GM23338 (cell line): ENCODE measurements around the gene ZNF268. TPM values are rescaled to one million over a fixed set of nuclear protein-coding genes. Genes with fewer than 3 reads are reported as not detected.

Source experiments
- CREB1 ChIP-seq: fragments of 250-450 bp; sonication (Bioruptor Pico); IDR thresholded peaks from 2 replicates; pipeline ENCODE4 v1.5.0; 2020; ENCODE audit warnings: low read depth, mild to moderate bottlenecking, moderate library complexity
- EZH2phosphoT487 ChIP-seq: fragments of 200-600 bp; sonication (generic); IDR thresholded peaks from one replicate; pipeline ENCODE4 v1.8.1; 2018; ENCODE audit warnings: antibody characterized with exemption; ENCODE audit not compliant: unreplicated experiment
- NANOG ChIP-seq: IDR thresholded peaks from 2 replicates; pipeline ENCODE4 v1.6.1; 2016; ENCODE audit warnings: antibody characterized with exemption, borderline replicate concordance
- POLR2AphosphoS5 ChIP-seq: IDR thresholded peaks from 2 replicates; pipeline ENCODE4 v1.6.1; 2016; ENCODE audit warnings: antibody characterized with exemption, low read depth
- STAT1 ChIP-seq: IDR thresholded peaks from one replicate; pipeline ENCODE4 v1.6.1; 2016; ENCODE audit warnings: antibody characterized with exemption; ENCODE audit not compliant: unreplicated experiment
- ZNF114 ChIP-seq: fragments of 250-450 bp; sonication (Bioruptor Pico); IDR thresholded peaks from 2 replicates; pipeline ENCODE4 v1.5.0; 2020; ENCODE audit warnings: mild to moderate bottlenecking, moderate library complexity
- ZNF331 ChIP-seq: fragments of 250-450 bp; sonication (Bioruptor Pico); IDR thresholded peaks from 2 replicates; pipeline ENCODE4 v1.5.0; 2020; ENCODE audit warnings: low read depth, mild to moderate bottlenecking, moderate library complexity
- polyA plus RNA-seq: library from polyadenylated mRNA; unstranded; fragments of >200 nt; fragmentation: Nextera tagmentation; extraction: Ambion mirVana; gene quantifications from 2 replicates; pipeline ENCODE4 v1.2.1, GENCODE V29; 2016
- total RNA-seq: library from RNA; depleted of rRNA; stranded (reverse); fragments of >200 nt; shearing (Covaris generic); gene quantifications from 2 replicates; pipeline ENCODE4 v1.2.3, GENCODE V29; 2014
- TF ChIP-seq, protein P1 (sequence below): fragments of 250-450 bp; sonication (Bioruptor Pico); IDR thresholded peaks from 2 replicates; pipeline ENCODE4 v1.5.0; 2020; ENCODE audit warnings: mild to moderate bottlenecking, moderate library complexity
- TF ChIP-seq, protein P2 (sequence below), 2 experiments: fragments of 200-600 bp in 1 of 2; sonication (generic) in 1 of 2; conservative IDR thresholded peaks; 2 replicates each; pipeline versions ENCODE4 v1.5.1 to v1.6.1; 2016 to 2017; ENCODE audit warnings: antibody characterized with exemption in 2 of 2, low read depth in 2 of 2, mild to moderate bottlenecking in 2 of 2, moderate library complexity in 1 of 2
- TF ChIP-seq, protein P3 (sequence below): IDR thresholded peaks from 2 replicates; pipeline ENCODE4 v1.6.1; 2016; ENCODE audit warnings: antibody characterized with exemption

Gene ZNF268
- total and polyA plus RNA-seq, 2 experiments from 2014 or later, result 15.1 to 25.2 TPM

DNA sequence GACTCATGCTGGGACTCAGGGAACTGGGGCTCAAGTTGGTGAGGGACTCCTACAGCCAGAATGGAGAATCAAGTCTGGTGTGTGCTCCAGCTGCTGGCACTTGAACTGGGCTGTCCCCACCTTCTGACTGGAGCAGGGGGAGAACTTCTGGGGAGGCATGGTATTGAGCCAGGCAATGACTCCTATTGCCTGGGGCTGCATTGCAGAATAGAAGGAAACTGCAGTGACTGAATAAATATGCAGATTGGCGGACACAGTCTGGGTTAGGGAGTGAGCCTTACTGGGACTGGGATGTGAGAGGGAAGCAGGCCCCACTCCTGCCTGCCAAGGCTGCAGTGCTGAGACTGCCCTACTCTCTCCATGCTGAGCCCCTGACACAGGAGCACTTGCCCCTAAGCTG is 8.8 kb upstream of the ZNF268 start (continued):
- TF ChIP-seq, protein P1, sequence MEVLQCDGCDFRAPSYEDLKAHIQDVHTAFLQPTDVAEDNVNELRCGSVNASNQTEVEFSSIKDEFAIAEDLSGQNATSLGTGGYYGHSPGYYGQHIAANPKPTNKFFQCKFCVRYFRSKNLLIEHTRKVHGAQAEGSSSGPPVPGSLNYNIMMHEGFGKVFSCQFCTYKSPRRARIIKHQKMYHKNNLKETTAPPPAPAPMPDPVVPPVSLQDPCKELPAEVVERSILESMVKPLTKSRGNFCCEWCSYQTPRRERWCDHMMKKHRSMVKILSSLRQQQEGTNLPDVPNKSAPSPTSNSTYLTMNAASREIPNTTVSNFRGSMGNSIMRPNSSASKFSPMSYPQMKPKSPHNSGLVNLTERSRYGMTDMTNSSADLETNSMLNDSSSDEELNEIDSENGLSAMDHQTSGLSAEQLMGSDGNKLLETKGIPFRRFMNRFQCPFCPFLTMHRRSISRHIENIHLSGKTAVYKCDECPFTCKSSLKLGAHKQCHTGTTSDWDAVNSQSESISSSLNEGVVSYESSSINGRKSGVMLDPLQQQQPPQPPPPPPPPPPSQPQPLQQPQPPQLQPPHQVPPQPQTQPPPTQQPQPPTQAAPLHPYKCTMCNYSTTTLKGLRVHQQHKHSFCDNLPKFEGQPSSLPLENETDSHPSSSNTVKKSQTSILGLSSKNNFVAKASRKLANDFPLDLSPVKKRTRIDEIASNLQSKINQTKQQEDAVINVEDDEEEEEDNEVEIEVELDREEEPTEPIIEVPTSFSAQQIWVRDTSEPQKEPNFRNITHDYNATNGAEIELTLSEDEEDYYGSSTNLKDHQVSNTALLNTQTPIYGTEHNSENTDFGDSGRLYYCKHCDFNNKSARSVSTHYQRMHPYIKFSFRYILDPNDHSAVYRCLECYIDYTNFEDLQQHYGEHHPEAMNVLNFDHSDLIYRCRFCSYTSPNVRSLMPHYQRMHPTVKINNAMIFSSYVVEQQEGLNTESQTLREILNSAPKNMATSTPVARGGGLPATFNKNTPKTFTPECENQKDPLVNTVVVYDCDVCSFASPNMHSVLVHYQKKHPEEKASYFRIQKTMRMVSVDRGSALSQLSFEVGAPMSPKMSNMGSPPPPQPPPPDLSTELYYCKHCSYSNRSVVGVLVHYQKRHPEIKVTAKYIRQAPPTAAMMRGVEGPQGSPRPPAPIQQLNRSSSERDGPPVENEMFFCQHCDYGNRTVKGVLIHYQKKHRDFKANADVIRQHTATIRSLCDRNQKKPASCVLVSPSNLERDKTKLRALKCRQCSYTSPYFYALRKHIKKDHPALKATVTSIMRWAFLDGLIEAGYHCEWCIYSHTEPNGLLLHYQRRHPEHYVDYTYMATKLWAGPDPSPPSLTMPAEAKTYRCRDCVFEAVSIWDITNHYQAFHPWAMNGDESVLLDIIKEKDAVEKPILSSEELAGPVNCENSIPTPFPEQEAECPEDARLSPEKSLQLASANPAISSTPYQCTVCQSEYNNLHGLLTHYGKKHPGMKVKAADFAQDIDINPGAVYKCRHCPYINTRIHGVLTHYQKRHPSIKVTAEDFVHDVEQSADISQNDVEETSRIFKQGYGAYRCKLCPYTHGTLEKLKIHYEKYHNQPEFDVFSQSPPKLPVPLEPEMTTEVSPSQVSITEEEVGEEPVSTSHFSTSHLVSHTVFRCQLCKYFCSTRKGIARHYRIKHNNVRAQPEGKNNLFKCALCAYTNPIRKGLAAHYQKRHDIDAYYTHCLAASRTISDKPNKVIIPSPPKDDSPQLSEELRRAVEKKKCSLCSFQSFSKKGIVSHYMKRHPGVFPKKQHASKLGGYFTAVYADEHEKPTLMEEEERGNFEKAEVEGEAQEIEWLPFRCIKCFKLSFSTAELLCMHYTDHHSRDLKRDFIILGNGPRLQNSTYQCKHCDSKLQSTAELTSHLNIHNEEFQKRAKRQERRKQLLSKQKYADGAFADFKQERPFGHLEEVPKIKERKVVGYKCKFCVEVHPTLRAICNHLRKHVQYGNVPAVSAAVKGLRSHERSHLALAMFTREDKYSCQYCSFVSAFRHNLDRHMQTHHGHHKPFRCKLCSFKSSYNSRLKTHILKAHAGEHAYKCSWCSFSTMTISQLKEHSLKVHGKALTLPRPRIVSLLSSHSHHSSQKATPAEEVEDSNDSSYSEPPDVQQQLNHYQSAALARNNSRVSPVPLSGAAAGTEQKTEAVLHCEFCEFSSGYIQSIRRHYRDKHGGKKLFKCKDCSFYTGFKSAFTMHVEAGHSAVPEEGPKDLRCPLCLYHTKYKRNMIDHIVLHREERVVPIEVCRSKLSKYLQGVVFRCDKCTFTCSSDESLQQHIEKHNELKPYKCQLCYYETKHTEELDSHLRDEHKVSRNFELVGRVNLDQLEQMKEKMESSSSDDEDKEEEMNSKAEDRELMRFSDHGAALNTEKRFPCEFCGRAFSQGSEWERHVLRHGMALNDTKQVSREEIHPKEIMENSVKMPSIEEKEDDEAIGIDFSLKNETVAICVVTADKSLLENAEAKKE (CRISPR knock-in tag), result no peak
- TF ChIP-seq, protein P2, sequence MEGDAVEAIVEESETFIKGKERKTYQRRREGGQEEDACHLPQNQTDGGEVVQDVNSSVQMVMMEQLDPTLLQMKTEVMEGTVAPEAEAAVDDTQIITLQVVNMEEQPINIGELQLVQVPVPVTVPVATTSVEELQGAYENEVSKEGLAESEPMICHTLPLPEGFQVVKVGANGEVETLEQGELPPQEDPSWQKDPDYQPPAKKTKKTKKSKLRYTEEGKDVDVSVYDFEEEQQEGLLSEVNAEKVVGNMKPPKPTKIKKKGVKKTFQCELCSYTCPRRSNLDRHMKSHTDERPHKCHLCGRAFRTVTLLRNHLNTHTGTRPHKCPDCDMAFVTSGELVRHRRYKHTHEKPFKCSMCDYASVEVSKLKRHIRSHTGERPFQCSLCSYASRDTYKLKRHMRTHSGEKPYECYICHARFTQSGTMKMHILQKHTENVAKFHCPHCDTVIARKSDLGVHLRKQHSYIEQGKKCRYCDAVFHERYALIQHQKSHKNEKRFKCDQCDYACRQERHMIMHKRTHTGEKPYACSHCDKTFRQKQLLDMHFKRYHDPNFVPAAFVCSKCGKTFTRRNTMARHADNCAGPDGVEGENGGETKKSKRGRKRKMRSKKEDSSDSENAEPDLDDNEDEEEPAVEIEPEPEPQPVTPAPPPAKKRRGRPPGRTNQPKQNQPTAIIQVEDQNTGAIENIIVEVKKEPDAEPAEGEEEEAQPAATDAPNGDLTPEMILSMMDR (conservative IDR thresholded peaks at IDR 0.05; ENCODE audit: low read depth in 2 of 2), result no peak
- no peak for TF ChIP-seq ZNF114 (CRISPR knock-in tag)
- TF ChIP-seq, protein P3, sequence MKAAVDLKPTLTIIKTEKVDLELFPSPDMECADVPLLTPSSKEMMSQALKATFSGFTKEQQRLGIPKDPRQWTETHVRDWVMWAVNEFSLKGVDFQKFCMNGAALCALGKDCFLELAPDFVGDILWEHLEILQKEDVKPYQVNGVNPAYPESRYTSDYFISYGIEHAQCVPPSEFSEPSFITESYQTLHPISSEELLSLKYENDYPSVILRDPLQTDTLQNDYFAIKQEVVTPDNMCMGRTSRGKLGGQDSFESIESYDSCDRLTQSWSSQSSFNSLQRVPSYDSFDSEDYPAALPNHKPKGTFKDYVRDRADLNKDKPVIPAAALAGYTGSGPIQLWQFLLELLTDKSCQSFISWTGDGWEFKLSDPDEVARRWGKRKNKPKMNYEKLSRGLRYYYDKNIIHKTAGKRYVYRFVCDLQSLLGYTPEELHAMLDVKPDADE, result no peak
- no peak for TF ChIP-seq CREB1 (CRISPR knock-in tag)
- TF ChIP-seq STAT1, result no peak
- TF ChIP-seq POLR2AphosphoS5, result no peak
- no peak for TF ChIP-seq NANOG
- TF ChIP-seq ZNF331, result no peak
- no peak for TF ChIP-seq EZH2phosphoT487
